ENCODE results near the gene SLIT3.

DNA sequence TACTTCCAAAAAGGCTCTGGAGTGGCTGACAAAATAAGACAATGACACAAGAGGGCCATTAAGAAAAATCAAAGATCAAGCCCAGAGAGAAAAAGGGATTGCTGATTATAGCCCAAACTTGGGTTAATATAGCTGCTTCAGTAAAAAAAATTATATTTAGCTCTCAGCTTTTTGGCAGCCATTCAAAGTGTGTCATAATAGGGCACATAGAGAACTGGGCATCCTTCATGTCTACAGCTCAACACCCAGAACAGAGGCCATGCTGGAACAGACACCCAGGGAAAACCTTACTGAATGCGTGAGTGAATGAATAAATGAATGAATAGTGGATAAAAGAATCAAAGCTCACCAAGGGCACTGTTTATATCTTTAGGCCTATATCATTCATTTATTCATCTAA lies 110.1 kb downstream of the SLIT3 start:
- TF ChIP-seq, protein P1, sequence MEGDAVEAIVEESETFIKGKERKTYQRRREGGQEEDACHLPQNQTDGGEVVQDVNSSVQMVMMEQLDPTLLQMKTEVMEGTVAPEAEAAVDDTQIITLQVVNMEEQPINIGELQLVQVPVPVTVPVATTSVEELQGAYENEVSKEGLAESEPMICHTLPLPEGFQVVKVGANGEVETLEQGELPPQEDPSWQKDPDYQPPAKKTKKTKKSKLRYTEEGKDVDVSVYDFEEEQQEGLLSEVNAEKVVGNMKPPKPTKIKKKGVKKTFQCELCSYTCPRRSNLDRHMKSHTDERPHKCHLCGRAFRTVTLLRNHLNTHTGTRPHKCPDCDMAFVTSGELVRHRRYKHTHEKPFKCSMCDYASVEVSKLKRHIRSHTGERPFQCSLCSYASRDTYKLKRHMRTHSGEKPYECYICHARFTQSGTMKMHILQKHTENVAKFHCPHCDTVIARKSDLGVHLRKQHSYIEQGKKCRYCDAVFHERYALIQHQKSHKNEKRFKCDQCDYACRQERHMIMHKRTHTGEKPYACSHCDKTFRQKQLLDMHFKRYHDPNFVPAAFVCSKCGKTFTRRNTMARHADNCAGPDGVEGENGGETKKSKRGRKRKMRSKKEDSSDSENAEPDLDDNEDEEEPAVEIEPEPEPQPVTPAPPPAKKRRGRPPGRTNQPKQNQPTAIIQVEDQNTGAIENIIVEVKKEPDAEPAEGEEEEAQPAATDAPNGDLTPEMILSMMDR (IDR thresholded peaks at IDR 0.05; ENCODE audit: poor library complexity) = no peak
- TF ChIP-seq EZH2 (IDR thresholded peaks at IDR 0.05; ENCODE audit: borderline replicate concordance) = no peak
- no peak for TF ChIP-seq EZH2phosphoT487 (IDR thresholded peaks at IDR 0.05; ENCODE audit: low read depth, severe bottlenecking, unreplicated experiment)
